HG03442 (cell line): ENCODE measurements around the gene TCF23.
"Not testable (repeated sequence)": the region's sequence is repeated elsewhere in the genome, so short reads cannot be mapped to it uniquely, and the experiment has no call there.

Experiments used
- ATAC-seq: cut with Tn5 transposase; IDR thresholded peaks from one replicate; pipeline ENCODE4 v1.9.1; 2021; ENCODE audit warnings: mild to moderate bottlenecking, moderate library complexity; ENCODE audit not compliant: unreplicated experiment

Gene TCF23

DNA sequence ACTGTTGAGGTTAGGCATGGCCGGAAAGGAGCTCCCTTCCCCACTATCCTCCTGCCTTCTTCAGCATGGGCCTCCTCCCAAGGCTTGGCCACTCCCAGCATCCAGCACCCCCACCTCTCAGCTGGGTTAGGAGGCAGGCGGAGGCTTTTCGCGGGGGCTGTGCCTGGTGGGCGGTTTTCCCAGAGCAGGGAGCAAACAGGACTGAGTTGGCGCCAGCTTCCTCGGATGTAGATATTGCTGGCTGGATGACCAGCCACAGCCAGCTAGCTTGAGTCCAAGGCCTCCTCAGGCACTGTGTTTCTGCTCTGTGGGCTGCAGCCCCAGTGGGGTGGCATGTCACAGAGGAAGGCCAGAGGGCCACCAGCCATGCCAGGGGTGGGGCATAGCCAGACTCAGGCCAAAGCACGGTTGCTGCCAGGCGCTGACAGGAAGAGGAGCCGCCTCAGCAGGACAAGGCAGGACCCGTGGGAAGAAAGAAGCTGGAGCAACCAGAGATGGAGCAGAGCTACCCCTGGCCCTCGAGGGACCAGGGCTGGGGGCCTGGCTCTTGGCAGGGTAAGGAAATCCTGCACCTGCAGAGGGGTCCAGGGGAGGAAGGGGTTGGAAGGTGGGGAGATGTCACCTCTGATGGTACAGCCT, at the start of gene TCF23:
Gene TCF23 (plus strand): TSS at position 204 of the 639 bp plus-strand sequence. CDS start 130 bp downstream, at position 334.
- ATAC-seq: no peak

GRCh38 chr2:27099334-27099955, 49.4 kb upstream of the TCF23 start:
- ATAC-seq: no peak

DNA sequence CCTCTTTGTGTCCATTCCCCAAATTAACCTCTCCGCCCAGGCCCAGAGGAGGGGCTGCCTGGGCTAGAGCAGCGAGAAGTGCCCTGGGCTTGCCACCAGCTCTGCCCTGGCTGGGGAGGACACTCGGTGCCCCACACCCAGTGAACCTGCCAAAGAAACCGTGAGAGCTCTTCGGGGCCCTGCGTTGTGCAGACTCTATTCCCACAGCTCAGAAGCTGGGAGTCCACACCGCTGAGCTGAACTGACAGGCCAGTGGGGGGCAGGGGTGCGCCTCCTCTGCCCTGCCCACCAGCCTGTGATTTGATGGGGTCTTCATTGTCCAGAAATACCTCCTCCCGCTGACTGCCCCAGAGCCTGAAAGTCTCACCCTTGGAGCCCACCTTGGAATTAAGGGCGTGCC, 48.8 kb upstream of the TCF23 start:
- ATAC-seq: no peak

- ATAC-seq: no peak
Observed at GRCh38 chr2:27102329-27102728, 46.5 kb upstream of the TCF23 start.

DNA sequence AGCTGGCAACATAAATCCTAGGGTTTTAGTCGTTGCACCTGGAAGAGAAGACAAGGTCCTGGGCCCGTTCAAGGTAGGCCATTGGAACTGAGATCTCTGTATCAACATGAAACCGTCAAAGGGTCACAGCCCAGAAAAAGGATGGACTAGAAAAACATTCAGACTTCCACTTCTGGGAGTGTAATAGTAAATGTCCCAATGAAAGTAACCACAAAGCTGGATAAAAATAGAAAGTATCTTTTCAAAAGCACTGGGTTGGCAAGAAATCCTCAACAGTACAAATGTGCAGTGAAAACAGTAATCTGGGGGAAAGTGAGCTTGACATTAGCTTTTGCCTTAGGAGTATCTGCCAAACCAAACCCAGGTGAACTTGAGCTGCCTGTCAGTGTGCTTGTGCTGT, 42.8 kb upstream of the TCF23 start:
- no peak for ATAC-seq

- ATAC-seq: no peak
Observed at GRCh38 chr2:27108221-27108620, 40.6 kb upstream of the TCF23 start.

- ATAC-seq: no peak
Observed at GRCh38 chr2:27109083-27109482, 39.7 kb upstream of the TCF23 start.

DNA sequence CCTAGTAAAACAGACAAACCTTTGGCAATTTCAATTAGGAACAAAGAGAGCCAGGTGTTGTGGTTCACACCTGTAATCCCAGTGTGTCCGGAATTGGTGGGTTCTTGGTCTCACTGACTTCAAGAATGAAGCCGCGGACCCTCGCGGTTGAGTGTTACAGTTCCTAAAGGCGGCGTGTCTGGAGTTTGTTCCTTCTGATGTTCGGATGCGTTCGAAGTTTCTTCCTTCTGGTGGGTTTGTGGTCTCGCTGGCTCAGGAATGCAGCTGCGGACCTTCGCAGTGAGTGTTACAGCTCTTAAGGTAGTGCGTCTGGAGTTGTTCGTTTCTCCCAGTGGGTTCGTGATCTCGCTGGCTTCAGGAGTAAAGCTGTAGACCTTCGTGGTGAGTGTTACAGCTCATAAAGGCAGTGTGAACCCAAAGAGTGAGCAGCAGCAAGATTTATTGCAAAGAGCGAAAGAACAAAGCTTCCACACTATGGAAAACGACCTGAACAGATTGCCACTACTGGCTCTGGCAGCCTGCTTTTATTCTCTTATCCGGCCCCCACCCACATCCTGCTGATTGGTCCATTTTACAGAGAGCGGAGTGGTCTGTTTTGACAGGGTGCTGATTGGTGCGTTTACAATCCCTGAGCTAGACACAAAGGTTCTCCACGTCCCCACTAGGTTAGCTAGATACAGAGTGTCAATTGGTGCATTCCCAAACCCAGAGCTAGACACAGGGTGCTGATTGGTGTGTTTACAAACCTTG, 38.0 kb upstream of the TCF23 start:
- ATAC-seq: not testable (repeated sequence)

GRCh38 chr2:27111392-27112078, 37.3 kb upstream of the TCF23 start:
- not testable (repeated sequence) for ATAC-seq

DNA sequence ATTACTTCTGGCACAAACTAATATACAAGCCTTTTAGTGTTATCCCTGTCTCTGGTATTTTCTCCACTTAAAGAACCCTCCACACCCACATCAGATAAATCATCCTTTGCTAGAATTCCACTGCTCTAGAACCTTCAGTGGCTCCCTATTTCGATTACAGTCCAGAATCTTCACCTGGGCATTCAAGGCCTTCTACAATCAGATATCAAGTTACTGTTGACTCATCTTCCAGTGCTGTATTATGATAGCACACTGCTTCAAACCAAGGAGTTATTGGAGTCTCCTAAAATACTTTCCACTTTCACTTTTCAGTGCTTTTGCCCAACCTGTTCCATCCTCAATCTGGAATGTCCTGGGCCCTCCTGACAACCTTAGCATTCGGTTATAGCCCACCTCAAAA, 33.3 kb upstream of the TCF23 start:
- ATAC-seq: no peak

GRCh38 chr2:27117995-27118524, 30.7 kb upstream of the TCF23 start:
- ATAC-seq: no peak

DNA sequence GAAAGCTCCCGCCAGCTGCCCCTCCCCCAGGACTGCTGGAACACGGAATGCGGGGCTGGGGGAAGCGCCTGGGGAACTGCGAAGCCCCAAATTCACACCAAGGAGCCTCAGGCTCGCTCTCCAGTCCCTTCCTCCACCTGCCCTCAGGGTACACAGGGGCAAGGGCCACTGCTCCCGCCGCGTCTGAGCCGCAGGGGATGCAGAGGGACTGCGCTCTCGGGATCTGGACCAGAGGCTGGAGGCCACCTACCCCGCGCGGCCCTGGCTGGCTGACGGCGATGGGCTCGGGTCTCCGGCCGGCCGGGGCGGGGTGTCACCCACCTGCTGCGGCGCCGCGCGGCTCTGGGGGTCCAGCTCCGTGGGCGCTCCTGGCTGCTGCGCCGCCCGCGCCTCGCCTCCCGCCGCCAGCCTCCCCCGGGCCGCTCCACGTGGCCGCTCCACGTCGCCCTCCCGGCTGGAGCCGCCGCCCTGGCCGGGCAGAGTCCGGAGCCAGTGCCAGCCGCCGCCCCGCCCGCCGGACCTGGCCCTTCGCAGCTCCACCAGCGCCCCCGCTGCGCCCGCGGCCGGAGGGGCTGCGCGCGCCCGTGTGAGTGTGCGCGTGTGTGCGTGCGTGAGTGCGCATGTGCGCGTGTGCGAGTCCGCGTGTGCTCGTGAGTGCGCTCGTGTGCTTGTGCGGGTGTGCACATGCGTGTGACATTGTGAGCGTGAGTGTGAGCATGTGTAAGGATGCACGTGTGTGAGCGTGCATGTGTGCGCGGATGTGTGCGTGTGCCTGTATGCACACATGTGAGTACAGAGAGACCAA, 30.1 kb upstream of the TCF23 start, which contains the start of gene CGREF1:
Gene CGREF1 (minus strand): TSS at position 604 of the 805 bp plus-strand sequence. CDS start 14,762 bp downstream, outside the sequence.
- no peak for ATAC-seq

- not testable (repeated sequence) for ATAC-seq
Observed at GRCh38 chr2:27119330-27119670, 29.5 kb upstream of the TCF23 start.

GRCh38 chr2:27121906-27122305, 26.9 kb upstream of the TCF23 start:
- ATAC-seq: no peak

DNA sequence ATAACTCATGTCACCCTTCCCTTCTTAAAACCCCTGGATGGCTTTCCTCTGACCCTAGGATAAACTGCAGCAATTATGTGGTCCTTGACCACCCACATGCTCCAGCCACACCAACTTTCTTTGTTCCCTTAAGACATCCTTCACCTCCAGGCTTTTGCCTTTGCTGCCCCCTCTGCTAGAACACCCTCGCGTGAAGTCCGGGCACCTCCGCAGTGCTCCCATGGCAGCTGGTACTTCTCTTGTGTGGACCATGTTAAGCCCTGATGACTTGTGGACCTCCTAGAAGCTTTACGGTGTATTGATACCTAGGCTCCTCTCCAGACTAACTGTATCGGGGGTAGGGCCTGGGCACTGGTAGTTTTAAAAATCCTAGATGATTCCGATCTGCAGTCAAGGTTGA, 26.0 kb upstream of the TCF23 start:
- ATAC-seq: no peak

GRCh38 chr2:27123302-27124150, 25.3 kb upstream of the TCF23 start, which contains the start of gene ABHD1:
ABHD1 (plus strand) TSS chr2:27123815; CDS start chr2:27123949, 134 bp downstream.
- ATAC-seq: peak; percentile 50

DNA sequence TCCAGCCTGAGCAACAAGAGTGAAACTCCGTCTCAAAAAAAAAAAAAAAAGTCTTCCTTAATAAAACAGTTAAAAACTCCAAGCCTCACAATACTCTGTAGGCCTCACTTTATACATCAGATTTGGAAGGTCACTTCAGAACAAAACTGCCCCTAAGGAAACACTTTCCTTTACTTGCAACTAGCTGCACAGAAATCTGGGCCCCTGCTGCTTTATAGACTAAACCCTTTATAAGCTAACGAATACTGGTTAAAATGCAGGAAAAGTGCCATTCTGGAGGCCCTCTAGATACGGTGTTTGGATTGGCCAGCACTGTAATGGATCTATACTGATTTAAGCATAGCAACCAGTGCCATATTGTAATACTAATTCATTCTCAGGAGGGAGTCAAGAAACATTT, 23.7 kb upstream of the TCF23 start:
- no peak for ATAC-seq

DNA sequence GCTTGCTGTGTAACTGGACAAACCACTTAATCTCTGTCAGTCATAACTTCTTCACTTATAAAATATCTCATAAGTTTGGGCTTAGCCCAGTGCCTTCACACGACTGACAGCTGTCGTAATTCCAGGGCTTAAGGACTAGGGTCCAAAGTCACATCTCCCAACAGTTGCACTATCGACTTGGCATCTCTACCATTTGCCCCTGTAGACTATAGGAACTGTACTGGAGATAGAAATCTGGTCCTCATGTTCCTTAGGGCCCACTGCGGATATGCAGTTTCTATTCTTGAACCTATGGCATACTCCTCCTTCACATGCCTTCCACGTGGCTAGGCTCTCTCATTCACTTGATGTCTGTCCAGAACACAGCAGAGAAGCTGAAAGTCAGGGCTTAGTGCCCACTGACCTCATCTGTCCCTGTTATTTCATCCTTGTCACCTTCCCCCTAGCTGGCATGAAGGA, 22.5 kb upstream of the TCF23 start:
- ATAC-seq: no peak
